HG03095 (cell line): Measurements from ENCODE around the gene GIT1.

ENCODE experiments used
- ATAC-seq: cut with Tn5 transposase; IDR thresholded peaks from one replicate; pipeline ENCODE4 v1.9.1; 2021; ENCODE audit warnings: moderate library complexity; ENCODE audit not compliant: unreplicated experiment

The GIT1 gene

GRCh38 chr17:29593591-29594518 lies 4.4 kb upstream of the GIT1 start:
- no peak for ATAC-seq

GRCh38 chr17:29592850-29593551 lies 3.6 kb upstream of the GIT1 start, which contains the start of gene ANKRD13B:
ANKRD13B (plus strand) TSS chr17:29593132; CDS start chr17:29593622, 490 bp downstream.
- ATAC-seq: no peak

- peak; percentile 31 for ATAC-seq
These were observed 2.5 kb upstream of the GIT1 start for GRCh38 chr17:29591737-29592608.

GRCh38 chr17:29591146-29591736 lies 1.8 kb upstream of the GIT1 start:
- ATAC-seq: no peak

- ATAC-seq: no peak
These were observed 1.1 kb upstream of the GIT1 start for GRCh38 chr17:29590411-29591145.

- no peak for ATAC-seq
These were observed 661 bp downstream of the GIT1 start for GRCh38 chr17:29588562-29589411.

GRCh38 chr17:29588017-29588561 lies 1.4 kb downstream of the GIT1 start:
- ATAC-seq: no peak

GRCh38 chr17:29587591-29587990 lies 1.9 kb downstream of the GIT1 start:
- ATAC-seq: no peak

- ATAC-seq: no peak
These were observed 2.6 kb downstream of the GIT1 start for GRCh38 chr17:29586676-29587469.

GRCh38 chr17:29585080-29585751 lies 4.2 kb downstream of the GIT1 start:
- ATAC-seq: no peak

GRCh38 chr17:29584452-29585079 lies 4.9 kb downstream of the GIT1 start:
- ATAC-seq: no peak

- no peak for ATAC-seq
These were observed 5.9 kb downstream of the GIT1 start for GRCh38 chr17:29583324-29584248.

GRCh38 chr17:29582772-29583171 lies 6.7 kb downstream of the GIT1 start:
- ATAC-seq: no peak

GRCh38 chr17:29582254-29582765 lies 7.1 kb downstream of the GIT1 start:
- no peak for ATAC-seq

GRCh38 chr17:29581583-29582253 lies 7.7 kb downstream of the GIT1 start:
- ATAC-seq: no peak
